H1 (cell line): Measurements from ENCODE around the gene APMAP. TPM values are rescaled to one million over a fixed set of nuclear protein-coding genes. Genes with fewer than 3 reads are reported as not detected.

ENCODE experiments used
- EZH2 ChIP-seq: fragments of 200-600 bp; sonication (generic); IDR thresholded peaks from 2 replicates; pipeline ENCODE4 v1.7.1; 2012; ENCODE audit warnings: low read depth, mild to moderate bottlenecking, moderate library complexity, low read length, inconsistent platforms; ENCODE audit not compliant: severe bottlenecking
- SP4 ChIP-seq: IDR thresholded peaks from 2 replicates; pipeline ENCODE4 v1.6.1; 2012; ENCODE audit warnings: low read length, inconsistent platforms
- polyA plus RNA-seq, 7 experiments: library from polyadenylated mRNA; depleted of rRNA in 3 of 7; stranded (reverse) in 5 of 7; unstranded in 2 of 7; fragments of >200 nt in 5 of 7; fragments of 200-250 nt in 2 of 7; gene quantifications; 1 replicate in 5 of 7; 2 replicates in 1 of 7; 4 replicates in 1 of 7; pipeline versions ENCODE4 v1.2.1 to v1.2.3, GENCODE V29; 2011 to 2013; ENCODE audit warnings: missing spikeins in 2 of 7, mixed read lengths in 2 of 7
- total RNA-seq: library from RNA; stranded (reverse); fragmentation: NEBNext Ultra II Directional; extraction: Animal tissue kit (Norgen Biotek cat#: 25700); gene quantifications from 2 replicates; pipeline ENCODE4 v1.2.1, GENCODE V29; 2021

Gene APMAP
- total and polyA plus RNA-seq, 2 of the 8 experiments (the other 6 are each of a cell fraction or from before 2014, with no cell fraction given) = 31.3 to 66.0 TPM

DNA sequence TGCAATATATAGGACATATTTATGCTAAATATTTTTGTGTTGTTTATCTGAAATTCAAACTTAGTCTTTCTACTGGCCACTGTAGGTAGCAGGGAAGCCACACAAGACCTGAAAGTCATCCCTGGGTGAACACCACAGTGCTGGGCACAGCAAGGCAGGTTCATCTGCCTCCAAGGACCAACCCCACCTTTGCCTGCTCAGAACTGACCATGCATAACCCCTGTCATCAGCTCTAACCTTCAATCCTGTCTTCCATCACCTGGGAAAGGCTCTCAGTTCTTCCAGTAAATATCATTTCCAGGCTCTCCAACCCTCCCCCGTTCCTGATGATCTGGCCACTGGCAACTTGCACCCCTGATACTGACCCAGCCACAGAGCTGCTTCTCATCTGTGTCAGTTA, 76.1 kb downstream of the APMAP start (continued):
- no peak for TF ChIP-seq EZH2
- TF ChIP-seq SP4 = no peak
